ENCODE results near the gene AGBL4.

The AGBL4 gene

GRCh38 chr1:48644190-48644900, 1379.4 kb downstream of the AGBL4 start:
- no peak for TF ChIP-seq CTCF (IDR thresholded peaks at IDR 0.05)

- no peak for TF ChIP-seq CTCF (IDR thresholded peaks at IDR 0.05)
Measured at GRCh38 chr1:48643193-48643592, 1380.6 kb downstream of the AGBL4 start.

GRCh38 chr1:48640836-48641492, 1382.8 kb downstream of the AGBL4 start:
- TF ChIP-seq CTCF (IDR thresholded peaks at IDR 0.05): no peak

GRCh38 chr1:48629867-48630266, 1393.9 kb downstream of the AGBL4 start:
- no peak for TF ChIP-seq CTCF (IDR thresholded peaks at IDR 0.05)

- no peak for TF ChIP-seq CTCF (IDR thresholded peaks at IDR 0.05)
Measured at GRCh38 chr1:48627486-48627885, 1396.3 kb downstream of the AGBL4 start.

GRCh38 chr1:48619539-48619938, 1404.2 kb downstream of the AGBL4 start:
- no peak for TF ChIP-seq CTCF (IDR thresholded peaks at IDR 0.05)

GRCh38 chr1:48617252-48617651, 1406.5 kb downstream of the AGBL4 start:
- TF ChIP-seq CTCF (IDR thresholded peaks at IDR 0.05): no peak

All from LNCAP (cell line).